Neural progenitor cell (in vitro differentiated cells): Measurements from ENCODE around the gene MCF2L2.

Experiments used
- CTCF ChIP-seq: fragments of 200-600 bp; sonication (generic); IDR thresholded peaks from 2 replicates; pipeline ENCODE4 v1.5.1; 2017; ENCODE audit warnings: antibody characterized with exemption, mild to moderate bottlenecking
- EZH2 ChIP-seq: fragments of 200-600 bp; sonication (generic); IDR thresholded peaks from 2 replicates; pipeline ENCODE4 v1.6.1; 2017; ENCODE audit warnings: antibody characterized with exemption, mild to moderate bottlenecking, moderate library complexity

- TF ChIP-seq EZH2: no peak
- no peak for TF ChIP-seq CTCF
These were observed 165.5 kb downstream of the MCF2L2 start for GRCh38 chr3:183262875-183263378.
